GM21723 (cell line): ENCODE results near the gene SPACA7.

Experiments used
- ATAC-seq: cut with Tn5 transposase; IDR thresholded peaks from one replicate; pipeline ENCODE4 v1.9.1; 2021; ENCODE audit warnings: mild to moderate bottlenecking, moderate library complexity; ENCODE audit not compliant: unreplicated experiment

SPACA7 gene

DNA sequence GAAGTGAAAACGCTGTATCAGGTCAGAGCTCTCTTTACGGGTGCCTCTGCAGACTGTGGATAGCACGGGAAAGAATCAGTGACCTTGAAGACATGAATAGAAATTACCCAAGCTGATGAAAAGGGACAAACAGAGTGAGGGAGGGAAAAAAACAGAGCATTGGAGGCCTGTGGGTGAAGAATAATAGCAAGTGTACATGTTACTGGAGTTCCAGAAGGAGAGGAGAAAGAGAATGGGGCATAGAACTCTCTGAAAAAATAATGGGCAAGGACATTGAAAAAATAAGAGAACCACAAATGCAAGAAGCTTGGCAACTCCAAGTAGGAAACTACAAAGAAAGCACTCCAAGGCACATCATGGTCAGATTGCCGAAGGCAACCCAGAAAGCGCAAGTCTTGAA, 86.3 kb downstream of the SPACA7 start:
- ATAC-seq = no peak

DNA sequence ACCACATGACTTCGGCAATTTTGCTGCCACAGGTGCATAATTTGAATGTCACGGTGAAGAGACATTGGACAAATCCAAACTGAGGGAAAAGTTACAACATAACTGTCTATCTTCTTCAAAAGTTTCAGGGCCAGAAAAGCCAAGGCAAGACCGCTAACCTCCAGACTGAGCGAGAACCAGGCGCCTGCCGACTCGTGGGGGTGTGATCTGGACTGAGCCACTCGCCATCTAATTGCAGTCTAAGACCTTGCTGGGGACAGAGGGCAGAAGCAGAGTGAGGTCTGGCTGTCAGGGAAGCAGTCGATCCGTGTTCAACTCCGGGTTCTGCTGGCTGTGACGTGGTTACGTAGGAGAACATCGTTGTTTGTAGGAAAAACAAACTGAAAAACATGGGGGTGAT, 88.6 kb downstream of the SPACA7 start:
- ATAC-seq = no peak

DNA sequence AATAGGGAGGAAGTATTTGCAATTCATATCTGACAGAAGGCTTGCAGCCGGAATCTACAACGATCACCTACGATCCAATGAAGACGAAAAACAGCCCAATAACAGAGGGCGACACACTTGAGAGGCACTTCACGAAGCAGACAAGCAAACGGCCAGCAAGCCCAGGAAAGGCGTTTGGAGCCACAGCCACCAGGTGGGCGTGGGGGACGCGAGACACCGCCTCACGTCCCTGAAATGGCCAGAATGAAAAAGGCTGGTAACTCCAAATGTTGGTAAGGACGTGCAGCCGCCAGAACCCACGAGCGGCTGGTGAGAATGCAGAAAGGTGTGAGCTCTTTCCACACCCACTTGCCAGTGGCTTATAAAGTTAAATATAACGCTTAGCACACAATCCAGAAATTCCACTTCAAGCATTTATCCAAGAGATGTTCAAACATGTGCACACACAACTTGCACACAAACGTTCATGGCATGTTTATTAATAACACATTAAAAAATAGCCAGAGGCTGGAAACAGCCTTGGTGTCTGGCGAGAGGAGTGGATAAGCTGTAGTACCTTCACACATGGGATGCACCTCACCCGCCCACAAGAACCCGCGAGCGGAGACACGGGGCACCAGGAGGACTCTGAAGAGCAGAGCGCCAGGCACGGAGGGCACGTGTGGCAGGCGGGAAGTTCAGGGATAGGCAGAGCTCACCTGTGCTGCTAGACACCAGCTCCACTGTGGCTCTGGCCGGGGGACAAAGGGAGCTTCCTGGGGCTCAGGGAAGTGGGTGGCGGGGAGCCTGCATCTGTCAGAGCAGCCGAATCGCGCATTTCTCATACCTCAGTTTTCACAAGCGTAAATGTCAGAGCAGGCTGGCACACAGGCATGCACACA, 89.3 kb downstream of the SPACA7 start:
- ATAC-seq = no peak

DNA sequence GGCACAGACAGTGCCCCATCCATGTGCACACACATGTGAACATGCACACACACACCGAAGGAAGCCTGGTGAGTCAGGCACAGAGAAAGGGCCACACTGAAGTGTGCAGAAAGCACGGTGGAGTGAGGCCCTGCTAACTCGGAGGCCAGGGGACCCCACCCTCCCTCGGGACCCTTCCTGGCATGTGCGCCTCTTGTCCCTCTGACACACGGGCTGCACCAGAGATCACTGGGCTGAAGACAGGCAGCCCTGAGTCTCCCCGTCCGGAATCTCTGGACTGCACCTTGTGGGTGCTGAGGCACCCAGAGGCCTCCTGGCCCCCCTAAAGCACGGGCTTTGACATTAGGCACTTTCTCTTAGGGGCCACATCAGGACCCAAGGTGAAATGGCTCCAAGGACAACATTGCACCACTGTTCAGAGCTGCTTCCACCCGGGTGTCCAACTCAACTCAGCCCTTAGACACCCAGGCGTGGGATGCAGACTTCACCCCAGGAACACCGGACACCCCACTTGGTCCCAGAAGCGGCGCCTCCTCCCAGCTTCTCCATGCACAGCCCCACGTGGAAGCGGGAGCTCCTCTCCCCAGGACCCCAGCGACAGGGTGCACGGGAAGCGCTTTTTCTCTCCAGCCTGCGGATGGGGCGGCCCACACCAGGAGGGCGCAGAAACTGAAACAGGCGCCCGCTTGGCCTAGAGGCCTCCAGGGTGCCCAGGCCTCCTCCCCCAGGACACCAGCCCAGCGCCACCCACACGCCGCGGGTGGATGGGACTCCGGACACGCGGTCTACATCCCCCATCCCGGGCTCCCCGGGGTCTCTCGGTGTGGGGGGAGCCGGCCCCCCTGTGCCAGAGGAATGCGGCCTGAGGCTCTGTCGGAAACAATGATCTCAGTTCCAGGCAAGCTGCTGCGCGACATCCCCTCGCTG, 90.2 kb downstream of the SPACA7 start:
- ATAC-seq = no peak

DNA sequence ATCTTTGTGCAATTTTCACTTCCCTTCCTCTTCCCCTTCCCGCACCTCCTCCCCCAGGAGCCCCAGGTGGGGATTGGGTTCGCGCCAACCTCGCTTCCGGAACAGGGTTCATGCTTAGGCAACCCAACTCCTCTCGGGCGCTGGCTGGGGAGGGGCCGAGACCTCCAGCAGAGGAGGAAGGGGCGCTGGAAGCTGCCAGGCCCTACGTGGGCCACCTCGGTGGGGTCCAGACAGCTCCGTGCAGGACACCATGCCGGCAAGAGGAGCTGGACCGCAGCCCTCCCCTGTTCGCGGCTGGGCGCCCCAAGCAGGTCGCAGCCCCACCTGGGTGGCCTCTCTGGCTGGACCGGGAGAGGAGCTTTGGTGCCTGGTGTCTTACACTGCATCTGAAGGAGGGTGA, 91.1 kb downstream of the SPACA7 start:
- ATAC-seq = no peak

DNA sequence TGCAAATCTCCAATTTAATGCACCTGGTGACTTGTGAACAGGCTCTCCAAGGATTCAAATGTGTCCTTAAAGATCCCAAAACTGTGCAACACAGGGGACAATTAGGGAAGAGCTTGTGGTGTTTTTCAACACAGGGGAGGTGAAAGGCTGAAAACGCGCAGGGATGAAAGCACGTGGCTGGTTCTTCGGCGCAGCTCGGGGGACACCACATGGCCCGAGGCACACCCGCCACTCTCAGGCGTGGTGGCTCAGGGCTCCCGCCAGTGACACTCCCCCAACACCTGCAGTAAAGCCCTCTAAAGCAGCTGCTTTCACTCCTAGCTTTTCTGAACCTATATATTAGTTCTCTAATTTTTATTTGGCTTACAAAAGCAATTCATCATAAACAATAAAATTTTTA, 91.9 kb downstream of the SPACA7 start:
- no peak for ATAC-seq

DNA sequence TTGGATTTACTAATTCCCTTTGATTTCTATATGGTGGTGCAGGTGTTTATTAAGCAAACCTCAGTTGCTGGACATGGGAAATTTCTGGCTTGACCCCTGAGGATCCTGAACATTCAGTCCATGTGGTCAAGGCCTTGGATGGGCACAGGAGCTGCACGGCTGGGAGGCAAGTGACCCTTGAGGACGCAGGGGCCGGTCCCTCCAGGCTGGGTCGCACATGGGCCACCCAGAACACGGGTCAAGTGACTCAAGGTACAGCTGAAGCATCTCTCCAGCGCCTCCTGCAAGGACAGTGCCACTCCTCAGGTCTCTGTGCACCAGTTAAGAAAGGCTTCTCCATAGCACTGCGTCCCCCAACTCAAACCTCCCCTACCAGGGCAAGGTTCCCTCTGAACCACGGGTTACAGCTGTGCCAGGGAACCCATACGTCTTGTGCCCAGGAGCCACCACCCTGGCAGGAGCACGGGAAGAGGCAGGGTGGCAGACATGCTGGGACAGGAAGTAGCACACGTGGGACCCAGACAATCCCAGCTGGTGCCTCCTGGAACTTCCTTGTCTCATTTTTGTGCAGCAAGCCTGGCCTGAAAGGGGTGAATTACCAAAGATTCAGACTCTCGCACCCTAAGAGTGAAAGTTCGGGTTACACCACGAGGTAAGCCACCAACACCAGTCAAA, 93.1 kb downstream of the SPACA7 start:
- no peak for ATAC-seq

DNA sequence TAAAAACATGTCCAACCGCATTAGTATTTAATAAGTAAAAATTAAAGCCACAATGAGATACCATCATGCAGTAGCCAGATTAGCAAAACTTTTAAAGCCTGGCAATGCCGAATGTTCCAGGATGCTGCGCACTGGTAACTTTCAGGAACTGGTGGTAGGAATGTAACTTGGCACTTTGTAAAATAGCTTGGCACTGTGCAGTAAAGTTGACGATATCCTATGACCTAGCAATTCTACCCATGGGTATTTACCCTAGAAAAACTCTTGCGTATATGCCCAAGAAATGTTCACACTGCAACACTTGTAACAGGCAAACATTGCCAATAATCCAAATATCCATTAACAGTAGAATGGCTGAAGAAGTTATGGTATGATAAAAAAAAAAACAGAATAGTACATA, 97.7 kb downstream of the SPACA7 start:
- ATAC-seq = no peak

DNA sequence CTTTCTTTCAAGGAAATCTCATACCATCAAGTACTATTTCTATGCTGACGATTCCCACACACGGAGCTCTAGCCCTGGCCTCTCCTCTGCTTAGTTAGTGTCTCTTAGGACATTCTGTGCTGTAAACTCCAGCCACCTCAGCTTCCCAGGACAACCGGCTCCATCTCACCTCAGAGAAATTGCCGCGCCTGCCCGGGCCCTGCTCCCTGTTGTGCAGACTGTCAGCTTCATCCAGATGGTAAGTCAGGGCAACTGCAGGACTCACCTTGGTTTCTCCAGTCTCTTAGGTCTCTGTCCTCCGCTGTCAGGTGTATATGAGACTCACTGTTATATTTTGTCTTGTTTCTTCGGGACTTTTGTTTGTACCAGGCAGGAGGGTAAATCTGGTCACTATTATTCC, 98.7 kb downstream of the SPACA7 start:
- no peak for ATAC-seq

DNA sequence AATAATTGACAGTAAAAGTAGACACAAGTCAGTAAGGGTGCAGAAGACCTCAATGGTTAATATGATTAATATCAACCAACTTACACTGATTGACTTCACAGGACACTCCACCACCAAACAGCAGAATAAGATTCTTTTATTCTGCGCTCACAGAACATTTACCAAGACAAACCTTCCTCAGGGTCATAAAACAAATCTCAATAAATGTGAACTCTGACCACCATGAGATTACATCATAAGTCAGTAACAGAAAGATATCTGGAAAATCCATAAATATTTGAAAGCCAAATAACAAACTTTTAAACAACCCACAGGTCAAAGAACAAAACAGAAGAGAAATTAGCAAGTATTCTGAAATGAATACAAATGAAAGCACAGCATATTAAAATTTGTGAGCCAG, 99.7 kb downstream of the SPACA7 start:
- ATAC-seq = no peak

DNA sequence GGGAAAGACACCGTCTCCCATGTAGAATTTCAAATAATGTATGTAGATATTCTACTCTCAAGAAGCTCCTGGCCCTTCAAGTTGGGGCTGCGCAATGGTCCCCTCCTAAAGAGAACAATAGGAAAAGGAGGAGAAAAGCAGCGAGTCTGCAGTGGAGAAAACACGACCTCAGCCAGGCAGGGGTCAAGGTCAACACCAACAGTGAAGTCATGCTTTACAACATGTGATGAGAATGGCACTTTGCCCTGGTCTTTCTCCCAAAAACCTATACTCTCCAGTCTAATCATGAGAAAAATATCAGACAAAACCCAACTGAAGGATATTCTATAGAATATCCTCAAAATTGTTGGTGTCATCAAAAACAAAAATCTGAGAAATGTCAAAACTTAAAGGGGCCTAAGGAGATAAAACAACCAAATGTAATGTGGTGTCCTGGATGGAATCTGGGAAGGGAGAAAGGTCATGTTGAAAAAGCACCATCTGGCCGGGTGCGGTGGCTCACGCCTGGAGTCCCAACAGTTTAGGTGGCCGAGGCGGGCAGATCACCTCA, 101.0 kb downstream of the SPACA7 start:
- ATAC-seq = no peak

DNA sequence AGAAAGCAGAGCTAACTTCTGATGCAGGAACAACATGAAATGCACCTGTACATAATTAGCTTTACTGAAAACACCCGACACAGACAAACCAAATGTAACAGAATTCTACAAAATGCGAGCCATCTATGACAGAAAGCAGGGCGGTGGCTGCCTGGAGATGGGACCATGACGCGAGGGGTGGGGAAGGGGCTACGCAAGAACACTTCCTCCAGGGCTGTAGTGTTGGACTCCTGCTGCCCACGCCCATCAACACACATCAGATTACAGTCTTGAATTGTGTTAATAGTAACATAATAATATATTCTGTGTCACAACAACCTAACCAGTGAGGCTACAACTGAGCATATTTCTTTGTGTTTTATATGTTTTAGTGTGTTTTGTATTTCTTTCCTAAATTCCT, 103.2 kb downstream of the SPACA7 start:
- ATAC-seq = no peak

DNA sequence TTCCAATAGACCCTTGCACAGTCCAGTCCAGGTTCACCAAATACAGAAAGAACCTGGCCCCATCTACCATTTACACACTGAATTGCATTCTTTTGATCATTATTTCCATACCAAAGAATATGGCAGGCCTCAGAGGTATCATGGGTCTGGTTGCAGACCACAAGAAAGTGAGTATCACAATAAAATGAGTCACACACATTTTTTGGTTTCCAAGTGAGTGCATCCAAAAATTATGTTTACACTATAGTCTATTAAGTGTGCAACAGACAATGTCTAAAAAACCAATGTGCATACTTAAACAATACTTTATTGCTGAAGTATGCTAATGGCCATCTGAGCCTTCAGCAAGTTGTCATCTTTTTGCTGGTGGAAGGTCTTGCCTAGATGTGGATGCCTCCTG, 105.3 kb downstream of the SPACA7 start:
- ATAC-seq = no peak

DNA sequence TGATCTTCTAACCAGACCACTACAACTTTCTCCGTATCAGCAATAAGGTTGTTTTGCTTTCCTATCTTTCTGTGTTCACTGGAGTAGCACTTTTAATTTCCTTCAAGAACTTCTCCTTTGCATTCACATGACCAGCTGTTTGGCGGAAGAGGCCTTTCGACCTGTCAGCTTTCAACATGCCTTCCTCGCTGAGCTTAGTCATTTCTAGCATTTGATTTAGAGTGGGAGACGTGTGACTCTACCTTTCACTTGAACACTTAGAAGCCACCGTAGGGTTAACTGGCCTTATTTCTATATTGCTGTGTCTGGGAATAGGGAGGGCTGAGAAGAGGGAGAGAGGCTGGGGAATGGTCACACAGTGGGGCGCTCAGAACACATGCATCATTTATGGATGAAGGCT, 107.1 kb downstream of the SPACA7 start:
- no peak for ATAC-seq
